AG10803 (cell line): Measurements from ENCODE around the gene PHLDA2.

Experiments
- DNase-seq: peaks from one replicate; pipeline ENCODE4 v3.0.0; 2010; ENCODE audit warnings: low read depth
- H3K4me3 ChIP-seq: 2 replicates; pipeline ENCODE4 v1.5.1; 2011; ENCODE audit warnings: mild to moderate bottlenecking, low read length, control low read depth
- TF ChIP-seq, protein P1 (sequence below): conservative IDR thresholded peaks from 2 replicates; pipeline ENCODE4 v1.5.1; 2011; ENCODE audit warnings: mild to moderate bottlenecking, low read length, control low read depth, inconsistent platforms

PHLDA2 gene

DNA sequence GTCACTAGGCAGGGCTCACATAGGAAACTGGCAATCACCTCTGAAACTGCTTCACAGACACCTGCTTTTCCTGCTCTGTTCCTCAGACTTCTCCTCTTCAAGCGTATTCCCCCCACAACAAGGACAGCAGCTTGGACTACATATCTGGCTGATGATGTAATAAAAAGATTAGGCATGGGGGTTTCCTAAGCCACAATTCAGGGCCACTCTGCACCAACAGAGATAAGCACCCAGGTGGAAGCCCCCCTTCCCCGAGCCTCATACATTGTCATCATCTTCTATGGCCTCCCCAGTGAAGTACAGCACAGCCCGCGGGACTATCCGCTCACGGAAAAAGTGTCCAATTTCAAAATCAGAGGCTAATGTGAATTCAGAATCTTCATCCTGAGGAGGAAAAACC lies 25.0 kb upstream of the PHLDA2 start:
- TF ChIP-seq, protein P1, sequence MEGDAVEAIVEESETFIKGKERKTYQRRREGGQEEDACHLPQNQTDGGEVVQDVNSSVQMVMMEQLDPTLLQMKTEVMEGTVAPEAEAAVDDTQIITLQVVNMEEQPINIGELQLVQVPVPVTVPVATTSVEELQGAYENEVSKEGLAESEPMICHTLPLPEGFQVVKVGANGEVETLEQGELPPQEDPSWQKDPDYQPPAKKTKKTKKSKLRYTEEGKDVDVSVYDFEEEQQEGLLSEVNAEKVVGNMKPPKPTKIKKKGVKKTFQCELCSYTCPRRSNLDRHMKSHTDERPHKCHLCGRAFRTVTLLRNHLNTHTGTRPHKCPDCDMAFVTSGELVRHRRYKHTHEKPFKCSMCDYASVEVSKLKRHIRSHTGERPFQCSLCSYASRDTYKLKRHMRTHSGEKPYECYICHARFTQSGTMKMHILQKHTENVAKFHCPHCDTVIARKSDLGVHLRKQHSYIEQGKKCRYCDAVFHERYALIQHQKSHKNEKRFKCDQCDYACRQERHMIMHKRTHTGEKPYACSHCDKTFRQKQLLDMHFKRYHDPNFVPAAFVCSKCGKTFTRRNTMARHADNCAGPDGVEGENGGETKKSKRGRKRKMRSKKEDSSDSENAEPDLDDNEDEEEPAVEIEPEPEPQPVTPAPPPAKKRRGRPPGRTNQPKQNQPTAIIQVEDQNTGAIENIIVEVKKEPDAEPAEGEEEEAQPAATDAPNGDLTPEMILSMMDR: no peak
- DNase-seq: no peak
- no peak overlapping the region for H3K4me3 ChIP-seq

- no peak for DNase-seq
- H3K4me3 ChIP-seq: no peak overlapping the region
- TF ChIP-seq, protein P1: no peak
These were observed 23.1 kb upstream of the PHLDA2 start for GRCh38 chr11:2952290-2952689.

DNA sequence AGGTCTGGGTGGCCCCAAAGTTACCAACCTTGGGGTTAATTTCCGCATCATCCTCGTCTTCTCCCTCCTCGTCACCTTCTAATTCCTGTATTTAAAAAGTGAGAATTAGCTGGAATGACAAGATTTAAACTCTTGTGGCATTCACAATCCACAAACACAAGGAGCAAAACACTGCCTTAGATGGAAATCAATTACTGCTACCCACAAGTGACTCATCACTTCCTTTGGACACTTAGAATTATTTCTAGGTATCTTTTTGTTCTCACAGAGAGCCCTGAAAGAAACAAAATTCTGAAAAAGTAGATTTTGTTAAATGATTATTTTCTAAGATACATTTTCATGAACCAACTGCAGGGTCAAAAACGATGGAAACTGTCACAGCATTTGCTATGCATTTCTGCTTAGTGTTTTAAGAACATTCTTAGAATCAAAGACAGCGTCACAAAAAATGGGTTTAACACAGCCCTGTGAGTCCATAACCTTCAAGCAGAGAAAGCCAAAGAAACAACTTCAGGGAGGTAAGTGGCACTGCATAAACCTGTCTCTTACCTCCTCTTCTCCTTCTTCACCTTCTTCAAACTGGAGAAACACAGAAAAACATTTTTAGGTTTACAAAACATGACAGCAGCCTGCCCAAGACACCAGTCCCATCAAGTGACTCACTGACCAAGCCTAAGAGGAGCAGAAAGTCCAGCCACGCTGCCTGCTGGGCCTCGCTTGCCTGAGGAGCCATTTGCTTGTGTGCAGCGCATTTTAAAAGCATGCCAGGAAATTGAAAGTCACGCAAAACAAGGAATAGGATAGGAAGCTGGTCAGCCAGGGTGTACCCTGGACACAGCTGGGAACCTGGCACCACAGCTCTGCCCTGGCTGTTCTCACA lies 22.3 kb upstream of the PHLDA2 start:
- DNase-seq: peak; percentile 60

DNA sequence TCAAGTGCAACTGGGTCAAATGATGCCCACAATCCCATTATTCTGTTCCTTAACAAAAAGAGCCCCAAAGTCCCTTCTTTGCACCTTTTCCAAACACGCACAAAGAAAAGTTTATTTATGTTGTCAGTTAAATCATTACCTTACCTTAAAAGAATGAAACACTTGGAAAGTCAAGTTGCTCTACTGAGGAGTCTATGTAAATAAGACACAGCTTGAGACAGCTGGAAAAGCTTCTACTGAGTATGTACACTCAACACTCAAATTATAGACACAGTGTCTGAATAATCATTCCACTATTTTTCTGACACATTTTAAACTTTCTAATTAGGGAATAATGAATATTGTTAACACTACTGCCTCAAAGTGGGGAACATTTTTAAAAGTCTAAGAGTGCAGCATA lies 21.6 kb upstream of the PHLDA2 start:
- TF ChIP-seq, protein P1: no peak
- H3K4me3 ChIP-seq: no peak overlapping the region
- no peak for DNase-seq

More for the DNA sequence above, 22.3 kb upstream of the PHLDA2 start:
- TF ChIP-seq, protein P1: no peak
- no peak overlapping the region for H3K4me3 ChIP-seq

DNA sequence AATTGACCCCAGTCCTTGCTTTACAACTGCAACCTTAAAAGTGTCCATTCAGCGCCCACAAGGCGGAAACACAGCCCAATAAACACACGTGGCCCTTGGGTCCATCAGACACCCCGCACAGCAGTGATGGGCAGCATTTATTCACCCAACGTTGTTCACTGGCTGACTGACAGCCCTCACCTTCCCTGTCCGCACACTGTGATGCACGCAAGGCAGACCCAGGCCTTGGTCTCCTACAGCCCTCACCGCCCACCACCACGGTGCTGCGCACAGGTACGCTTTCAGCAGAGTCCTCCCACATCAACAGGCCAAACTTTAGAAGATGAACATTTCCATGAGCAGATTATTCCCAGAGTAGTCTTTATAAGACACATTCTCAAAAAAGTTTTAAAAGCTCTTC lies 20.7 kb upstream of the PHLDA2 start:
- H3K4me3 ChIP-seq: no peak overlapping the region
- TF ChIP-seq, protein P1: no peak
- no peak for DNase-seq

GRCh38 chr11:2947744-2948143 lies 18.5 kb upstream of the PHLDA2 start:
- no peak for DNase-seq
- H3K4me3 ChIP-seq: no peak overlapping the region
- TF ChIP-seq, protein P1: no peak

DNA sequence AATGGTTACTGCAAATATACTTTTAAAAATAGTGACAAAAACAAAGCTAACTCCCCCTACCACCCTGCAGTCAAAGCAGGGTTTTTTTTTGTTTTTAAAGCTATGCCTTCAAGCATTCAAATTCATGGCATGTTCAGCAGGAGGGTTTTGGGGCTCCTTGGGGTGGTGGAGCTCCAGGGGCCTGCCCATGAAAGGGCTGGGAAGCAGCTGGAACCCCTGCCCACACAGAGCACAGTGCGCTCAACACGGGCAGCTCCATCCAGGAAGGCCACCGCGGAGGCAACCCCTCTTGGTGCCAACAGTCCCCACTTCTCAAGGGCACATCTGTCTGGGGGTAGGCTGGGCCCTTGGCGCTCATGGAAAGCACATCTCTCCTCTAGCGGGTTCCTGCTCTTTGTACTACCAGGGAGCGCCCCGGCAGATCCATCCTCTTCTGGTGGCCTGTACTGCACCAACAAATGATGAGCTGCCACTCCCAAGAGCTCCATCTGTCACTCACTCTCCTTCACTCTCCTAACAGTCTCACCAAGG lies 16.6 kb upstream of the PHLDA2 start:
- no peak for DNase-seq
- TF ChIP-seq, protein P1: no peak
- no peak overlapping the region for H3K4me3 ChIP-seq
